Tibial nerve (tissue), 4 donors: ENCODE results near the gene PRKCZ. TPM values are rescaled to one million over a fixed set of nuclear protein-coding genes. Genes with fewer than 3 reads are reported as not detected.

Experiments
- DNase-seq, 2 donors: peaks; one replicate each; pipeline ENCODE4 v3.0.0-alpha.2; 2019; ENCODE audit warnings: low spot score in 2 of 2
- H3K27ac ChIP-seq, 4 donors: fragments of 200-600 bp; sonication (generic) in 3 of 4; one replicate each; pipeline ENCODE4 v1.5.1; 2017 to 2019; ENCODE audit warnings: mild to moderate bottlenecking in 1 of 4
- H3K27me3 ChIP-seq, 2 donors: fragments of 200-600 bp; sonication (generic) in 1 of 2; one replicate each; pipeline versions ENCODE4 v1.5.1 to v1.6.0; 2017 to 2019
- H3K36me3 ChIP-seq, 3 donors: fragments of 200-600 bp; sonication (generic); one replicate each; pipeline ENCODE4 v1.5.1; 2018 to 2019
- H3K4me1 ChIP-seq, 4 donors: fragments of 200-600 bp; sonication (generic) in 3 of 4; one replicate each; pipeline ENCODE4 v1.5.1; 2017 to 2019
- H3K4me3 ChIP-seq, 4 donors: fragments of 200-600 bp; sonication (generic) in 3 of 4; one replicate each; pipeline ENCODE4 v1.5.1; 2017 to 2019; ENCODE audit warnings: mild to moderate bottlenecking in 1 of 4, moderate library complexity in 1 of 4
- H3K9me3 ChIP-seq, 4 donors: fragments of 200-600 bp; sonication (generic) in 3 of 4; one replicate each; pipeline ENCODE4 v1.5.1; 2017 to 2019
- CTCF ChIP-seq, 5 experiments: fragments of 200-600 bp in 3 of 5; fragments of 450-650 bp in 2 of 5; sonication (generic) in 3 of 5; IDR thresholded peaks; one replicate each; pipeline ENCODE4 v1.5.1; 2016 to 2019; ENCODE audit warnings: antibody characterized with exemption in 5 of 5, mild to moderate bottlenecking in 3 of 5, moderate library complexity in 2 of 5
- EP300 ChIP-seq, 2 donors: sonication (generic); formaldehyde crosslinking; IDR thresholded peaks; one replicate each; pipeline ENCODE4 v1.6.1; 2017; ENCODE audit warnings: antibody characterized with exemption in 2 of 2, mild to moderate bottlenecking in 1 of 2
- POLR2A ChIP-seq, 2 donors: fragments of 450-650 bp; IDR thresholded peaks; one replicate each; pipeline ENCODE4 v1.6.1; 2017; ENCODE audit warnings: antibody characterized with exemption in 2 of 2, mild to moderate bottlenecking in 2 of 2, moderate library complexity in 2 of 2
- WGBS, 2 donors: methylation state at CpG; one replicate each; pipeline ENCODE4 v1.1.5; 2018; 5-methylcytosine and 5-hydroxymethylcytosine counted together
- total RNA-seq, 4 donors: library from RNA; depleted of rRNA; stranded (reverse); fragments of >200 nt; gene quantifications; one replicate each; pipeline ENCODE4 v1.1.0, GENCODE V29; 2016

PRKCZ gene
- total RNA-seq, 4 donors from 2014 or later = 2.0 to 3.9 (median 2.8) TPM

- peaks cover 0 to 5% of the 10 kb centered on the region in 2 donors for H3K27me3 ChIP-seq
- no peaks in the 10 kb centered on the region for H3K4me1 ChIP-seq
- no peaks in the 10 kb centered on the region for H3K36me3 ChIP-seq
- H3K27ac ChIP-seq = no peak overlapping the region
- no peak overlapping the region for H3K4me3 ChIP-seq
- 81 to 82% methylated on average over 33 to 35 of the region's 35 CpGs for WGBS, 2 donors
- DNase-seq = no peak
- H3K9me3 ChIP-seq = peaks cover 0 to 10% (median 0%) of the 10 kb centered on the region in 4 donors
- TF ChIP-seq EP300 (IDR thresholded peaks at IDR 0.05) (no peak), POLR2A (IDR thresholded peaks at IDR 0.05) (no peak), CTCF (IDR thresholded peaks at IDR 0.05) (no peak)
These were observed 9.2 kb downstream of the PRKCZ start for GRCh38 chr1:2059290-2059953.

GRCh38 chr1:2060072-2060471, 9.9 kb downstream of the PRKCZ start:
- 55 to 65% methylated on average over 15 of the region's 15 CpGs for WGBS, 2 donors
- no peak for DNase-seq
- no peak for TF ChIP-seq POLR2A (IDR thresholded peaks at IDR 0.05)
- no peak for TF ChIP-seq CTCF (IDR thresholded peaks at IDR 0.05)
- TF ChIP-seq EP300 (IDR thresholded peaks at IDR 0.05) = no peak
- Histone ChIP-seq H3K36me3 (no peaks in the 10 kb centered on the region), H3K9me3 (peaks cover 0 to 16% (median 0%) of the 10 kb centered on the region in 4 donors), H3K27ac (no peak overlapping the region), H3K27me3 (peaks cover 0 to 5% of the 10 kb centered on the region in 2 donors), H3K4me3 (no peak overlapping the region), H3K4me1 (no peaks in the 10 kb centered on the region)

DNA sequence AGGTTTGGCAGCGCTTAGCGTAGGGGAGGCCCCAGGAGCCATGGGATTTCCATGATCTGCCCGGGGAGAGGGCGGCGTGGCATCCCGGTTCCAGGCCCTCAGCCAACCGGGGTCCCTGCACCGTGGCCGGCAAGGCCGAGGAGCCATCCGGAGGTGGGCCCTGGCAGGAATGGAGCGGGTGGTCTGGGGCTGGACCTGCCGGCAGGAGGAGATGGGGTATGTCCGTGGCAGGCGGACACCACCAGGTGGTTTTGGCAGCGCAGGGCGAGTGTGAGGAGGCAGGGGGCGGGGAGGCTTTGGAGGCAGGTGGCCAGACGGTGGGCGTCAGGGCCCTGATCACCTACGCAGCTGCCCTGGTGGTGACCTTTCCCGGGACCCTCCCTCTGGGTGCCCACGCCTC, 10.3 kb downstream of the PRKCZ start:
- Histone ChIP-seq H3K27ac (no peak overlapping the region), H3K27me3 (peaks cover 0 to 5% of the 10 kb centered on the region in 2 donors), H3K4me3 (no peak overlapping the region), H3K4me1 (no peaks in the 10 kb centered on the region), H3K36me3 (no peaks in the 10 kb centered on the region), H3K9me3 (peaks cover 0 to 21% (median 0%) of the 10 kb centered on the region in 4 donors)
- TF ChIP-seq POLR2A (IDR thresholded peaks at IDR 0.05) = no peak
- TF ChIP-seq CTCF (IDR thresholded peaks at IDR 0.05) = no peak
- TF ChIP-seq EP300 (IDR thresholded peaks at IDR 0.05) = no peak
- no peak for DNase-seq
- WGBS, 2 donors = 82 to 91% methylated on average over 7 to 22 of the region's 23 CpGs

- Histone ChIP-seq H3K4me3 (no peak overlapping the region), H3K36me3 (no peaks in the 10 kb centered on the region), H3K27ac (no peak overlapping the region), H3K4me1 (no peaks in the 10 kb centered on the region), H3K9me3 (peaks cover 0 to 27% (median 0%) of the 10 kb centered on the region in 4 donors), H3K27me3 (peaks cover 0 to 5% of the 10 kb centered on the region in 2 donors)
- WGBS, 2 donors = 66 to 68% methylated on average over 19 to 28 of the region's 28 CpGs
- no peak for TF ChIP-seq POLR2A (IDR thresholded peaks at IDR 0.05)
- no peak for TF ChIP-seq EP300 (IDR thresholded peaks at IDR 0.05)
- no peak for TF ChIP-seq CTCF (IDR thresholded peaks at IDR 0.05)
- no peak for DNase-seq
These were observed 11.0 kb downstream of the PRKCZ start for GRCh38 chr1:2061065-2061778.

- TF ChIP-seq CTCF (IDR thresholded peaks at IDR 0.05) (no peak), EP300 (IDR thresholded peaks at IDR 0.05) (no peak)
- no peaks in the 10 kb centered on the region for H3K36me3 ChIP-seq
- H3K27me3 ChIP-seq = peaks cover 0 to 13% of the 10 kb centered on the region in 2 donors
- peaks cover 0 to 30% (median 0%) of the 10 kb centered on the region in 4 donors for H3K9me3 ChIP-seq
- H3K4me1 ChIP-seq = no peaks in the 10 kb centered on the region
- 92% methylated on average over 4 of the region's 4 CpGs for WGBS, 2 donors
- DNase-seq = no peak
- H3K4me3 ChIP-seq = no peak overlapping the region
- H3K27ac ChIP-seq = no peak overlapping the region
These were observed 15.5 kb downstream of the PRKCZ start for GRCh38 chr1:2065699-2066098.
